Loucy (cell line): Measurements from ENCODE around the gene APBB2.

ENCODE experiments used
- H2AFZ ChIP-seq: fragments of 200-600 bp; sonication (generic); 2 replicates; pipeline ENCODE4 v1.6.0; 2016; ENCODE audit warnings: antibody characterized with exemption, mild to moderate bottlenecking, low read length, moderate library complexity
- H3F3A ChIP-seq: fragments of 200-600 bp; 2 replicates; pipeline ENCODE4 v1.6.0; 2016; ENCODE audit warnings: antibody characterized with exemption, low read depth, mild to moderate bottlenecking
- H3K27me3 ChIP-seq: fragments of 200-600 bp; sonication (generic); 2 replicates; pipeline ENCODE4 v1.6.1; 2014; ENCODE audit warnings: low read length, mild to moderate bottlenecking; ENCODE audit not compliant: insufficient read depth, poor library complexity, severe bottlenecking
- H3K36me3 ChIP-seq: fragments of 200-600 bp; sonication (generic); 2 replicates; pipeline ENCODE4 v1.6.1; 2016; ENCODE audit warnings: low read length; ENCODE audit not compliant: insufficient read depth
- H3K4me1 ChIP-seq: fragments of 200-600 bp; sonication (generic); 2 replicates; pipeline ENCODE4 v1.5.1; 2014; ENCODE audit warnings: low read length, mild to moderate bottlenecking; ENCODE audit not compliant: insufficient read depth, poor library complexity, severe bottlenecking
- H3K4me2 ChIP-seq: fragments of 200-600 bp; sonication (generic); 2 replicates; pipeline ENCODE4 v1.6.0; 2014; ENCODE audit warnings: antibody characterized with exemption, low read length, low read depth, mild to moderate bottlenecking; ENCODE audit not compliant: poor library complexity, severe bottlenecking
- H3K4me3 ChIP-seq: fragments of 200-600 bp; sonication (generic); 2 replicates; pipeline ENCODE4 v1.5.1; 2014; ENCODE audit warnings: low read length, mild to moderate bottlenecking, mixed read lengths; ENCODE audit not compliant: poor library complexity, severe bottlenecking
- H3K79me2 ChIP-seq: fragments of 200-600 bp; sonication (generic); 2 replicates; pipeline ENCODE4 v1.6.1; 2014; ENCODE audit warnings: low read length; ENCODE audit not compliant: insufficient read depth
- H3K9ac ChIP-seq: fragments of 200-600 bp; sonication (generic); 2 replicates; pipeline ENCODE4 v1.6.0; 2014; ENCODE audit warnings: mild to moderate bottlenecking, low read depth, low read length, moderate library complexity; ENCODE audit not compliant: poor library complexity, severe bottlenecking
- H3K9me2 ChIP-seq: fragments of 200-600 bp; sonication (generic); replicated peaks from 2 replicates; pipeline ENCODE4 v1.6.1; 2016; ENCODE audit warnings: low read depth, low read length, mixed read lengths
- H3K9me3 ChIP-seq: fragments of 200-600 bp; sonication (generic); 2 replicates; pipeline ENCODE4 v1.6.1; 2014; ENCODE audit warnings: mild to moderate bottlenecking, antibody characterized with exemption, low read length, low read depth; ENCODE audit not compliant: insufficient read depth
- H4K20me1 ChIP-seq: fragments of 200-600 bp; sonication (generic); 2 replicates; pipeline ENCODE4 v1.6.0; 2014; ENCODE audit warnings: antibody characterized with exemption, low read length, mild to moderate bottlenecking; ENCODE audit not compliant: insufficient read depth, poor library complexity, severe bottlenecking
- EZH2phosphoT487 ChIP-seq: fragments of 200-600 bp; IDR thresholded peaks from 2 replicates; pipeline ENCODE4 v1.6.1; 2018; ENCODE audit warnings: antibody characterized with exemption, mild to moderate bottlenecking, moderate library complexity, borderline replicate concordance
- TF ChIP-seq, protein P1 (sequence below): fragments of 200-600 bp; sonication (generic); conservative IDR thresholded peaks from 2 replicates; pipeline ENCODE4 v1.5.1; 2014; ENCODE audit warnings: mild to moderate bottlenecking, antibody characterized with exemption, low read length

Gene APBB2

DNA sequence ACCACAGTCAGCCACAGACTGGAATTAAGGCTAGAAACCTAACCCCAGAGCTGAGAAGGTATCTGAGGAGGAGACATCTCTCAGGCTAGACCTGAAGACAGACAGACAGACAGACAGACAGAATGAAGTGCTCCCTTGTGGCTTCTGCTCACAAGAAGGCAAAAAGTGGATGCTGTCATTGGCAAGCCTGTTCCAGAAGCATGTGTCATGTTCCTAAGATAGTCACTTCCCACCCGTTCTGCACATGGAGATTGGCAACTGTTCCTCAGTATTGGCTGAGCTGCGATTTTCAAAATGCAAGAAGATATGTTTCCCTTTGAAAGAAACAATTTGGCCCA is 298.2 kb downstream of the APBB2 start:
- H3F3A ChIP-seq, result no peaks in the 10 kb centered on the region
- H3K27me3 ChIP-seq, result peaks cover 4% of the 10 kb centered on the region
- H2AFZ ChIP-seq, result no peak overlapping the region
- no peak overlapping the region for H3K4me3 ChIP-seq
- no peaks in the 10 kb centered on the region for H3K4me1 ChIP-seq
- TF ChIP-seq EZH2phosphoT487, result no peak
- TF ChIP-seq, protein P1, sequence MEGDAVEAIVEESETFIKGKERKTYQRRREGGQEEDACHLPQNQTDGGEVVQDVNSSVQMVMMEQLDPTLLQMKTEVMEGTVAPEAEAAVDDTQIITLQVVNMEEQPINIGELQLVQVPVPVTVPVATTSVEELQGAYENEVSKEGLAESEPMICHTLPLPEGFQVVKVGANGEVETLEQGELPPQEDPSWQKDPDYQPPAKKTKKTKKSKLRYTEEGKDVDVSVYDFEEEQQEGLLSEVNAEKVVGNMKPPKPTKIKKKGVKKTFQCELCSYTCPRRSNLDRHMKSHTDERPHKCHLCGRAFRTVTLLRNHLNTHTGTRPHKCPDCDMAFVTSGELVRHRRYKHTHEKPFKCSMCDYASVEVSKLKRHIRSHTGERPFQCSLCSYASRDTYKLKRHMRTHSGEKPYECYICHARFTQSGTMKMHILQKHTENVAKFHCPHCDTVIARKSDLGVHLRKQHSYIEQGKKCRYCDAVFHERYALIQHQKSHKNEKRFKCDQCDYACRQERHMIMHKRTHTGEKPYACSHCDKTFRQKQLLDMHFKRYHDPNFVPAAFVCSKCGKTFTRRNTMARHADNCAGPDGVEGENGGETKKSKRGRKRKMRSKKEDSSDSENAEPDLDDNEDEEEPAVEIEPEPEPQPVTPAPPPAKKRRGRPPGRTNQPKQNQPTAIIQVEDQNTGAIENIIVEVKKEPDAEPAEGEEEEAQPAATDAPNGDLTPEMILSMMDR, result no peak
- no peaks in the 10 kb centered on the region for H3K9me2 ChIP-seq
- no peaks in the 10 kb centered on the region for H4K20me1 ChIP-seq
- no peak overlapping the region for H3K9ac ChIP-seq
- no peak overlapping the region for H3K4me2 ChIP-seq
- no peaks in the 10 kb centered on the region for H3K36me3 ChIP-seq
- no peaks in the 10 kb centered on the region for H3K79me2 ChIP-seq
- no peaks in the 10 kb centered on the region for H3K9me3 ChIP-seq

GRCh38 chr4:40915318-40916217 is 298.8 kb downstream of the APBB2 start:
- no peaks in the 10 kb centered on the region for H3K36me3 ChIP-seq
- H3K9me3 ChIP-seq, result no peaks in the 10 kb centered on the region
- no peak for TF ChIP-seq EZH2phosphoT487
- TF ChIP-seq, protein P1, result no peak
- no peaks in the 10 kb centered on the region for H3K27me3 ChIP-seq
- no peak overlapping the region for H3K4me2 ChIP-seq
- no peak overlapping the region for H2AFZ ChIP-seq
- no peaks in the 10 kb centered on the region for H4K20me1 ChIP-seq
- H3K79me2 ChIP-seq, result no peaks in the 10 kb centered on the region
- no peaks in the 10 kb centered on the region for H3F3A ChIP-seq
- H3K4me1 ChIP-seq, result no peaks in the 10 kb centered on the region
- no peak overlapping the region for H3K9ac ChIP-seq
- no peak overlapping the region for H3K4me3 ChIP-seq
- no peaks in the 10 kb centered on the region for H3K9me2 ChIP-seq

DNA sequence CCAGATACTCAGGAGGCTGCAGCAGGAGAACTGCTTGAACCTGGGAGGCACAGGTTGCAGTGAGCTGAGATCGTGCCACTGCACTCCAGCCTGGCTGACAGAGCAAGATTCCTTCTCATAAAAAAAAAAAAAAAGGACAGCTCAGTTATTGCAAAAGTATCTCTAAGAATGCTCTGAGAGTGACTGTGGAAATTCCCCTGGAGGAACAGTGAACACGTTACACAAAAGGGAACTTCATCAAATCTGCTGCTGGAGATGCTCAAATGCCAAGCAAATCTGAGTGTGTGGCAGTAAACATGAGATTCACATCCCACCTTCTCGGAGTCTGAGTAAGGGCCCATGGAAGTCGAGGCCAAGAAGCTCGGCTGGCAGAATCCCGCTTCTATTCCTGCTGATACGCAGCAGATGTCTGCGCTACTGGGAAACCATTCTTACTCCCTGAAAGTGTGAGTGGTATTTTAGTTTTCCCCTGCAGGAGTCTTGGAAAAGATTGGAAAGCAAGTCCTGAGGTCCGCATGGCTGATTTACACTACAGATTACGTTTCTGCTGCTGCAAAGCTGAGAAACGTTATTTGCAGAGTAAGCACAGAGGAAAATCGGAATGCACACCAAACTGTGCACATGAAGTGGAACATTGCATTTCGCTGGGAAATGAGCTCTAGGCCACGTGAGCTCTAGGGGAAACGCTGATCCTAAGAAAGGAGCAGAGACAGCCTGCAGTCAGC is 301.7 kb downstream of the APBB2 start:
- H3K9ac ChIP-seq, result no peak overlapping the region
- no peaks in the 10 kb centered on the region for H3K9me3 ChIP-seq
- H3K4me2 ChIP-seq, result no peak overlapping the region
- H3K4me1 ChIP-seq, result peaks cover 10% of the 10 kb centered on the region
- TF ChIP-seq EZH2phosphoT487, result no peak
- TF ChIP-seq, protein P1, result no peak
- H2AFZ ChIP-seq, result no peak overlapping the region
- H3F3A ChIP-seq, result no peaks in the 10 kb centered on the region
- H3K36me3 ChIP-seq, result no peaks in the 10 kb centered on the region
- H3K27me3 ChIP-seq, result no peaks in the 10 kb centered on the region
- H3K4me3 ChIP-seq, result no peak overlapping the region
- no peaks in the 10 kb centered on the region for H3K9me2 ChIP-seq
- H4K20me1 ChIP-seq, result no peaks in the 10 kb centered on the region
- no peaks in the 10 kb centered on the region for H3K79me2 ChIP-seq
